Gastroesophageal sphincter (tissue), 4 donors: Measurements from ENCODE around the gene ARGFX. TPM values are rescaled to one million over a fixed set of nuclear protein-coding genes. Genes with fewer than 3 reads are reported as not detected.

Experiments
- ATAC-seq: fragments of 150-250 bp; one replicate; pipeline ENCODE4 v1.9.1; 2016; ENCODE audit warnings: mild to moderate bottlenecking, moderate library complexity
- H3K27ac ChIP-seq, 4 donors: fragments of 200-600 bp; sonication (generic) in 3 of 4; 1 replicate in 3 of 4; 2 replicates in 1 of 4; pipeline ENCODE4 v1.5.1; 2016 to 2019
- H3K27me3 ChIP-seq: fragments of 200-600 bp; sonication (generic); one replicate; pipeline ENCODE4 v1.5.1; 2019
- H3K36me3 ChIP-seq, 2 donors: fragments of 200-600 bp; sonication (generic); one replicate each; pipeline ENCODE4 v1.5.1; 2019; ENCODE audit warnings: control low read depth in 1 of 2
- H3K4me1 ChIP-seq, 3 donors: fragments of 200-600 bp; sonication (generic); 1 replicate in 2 of 3; 2 replicates in 1 of 3; pipeline ENCODE4 v1.5.1; 2016 to 2019; ENCODE audit warnings: control low read depth in 2 of 3
- H3K4me3 ChIP-seq, 2 donors: fragments of 200-600 bp; sonication (generic); one replicate each; pipeline ENCODE4 v1.5.1; 2019; ENCODE audit warnings: mild to moderate bottlenecking in 1 of 2, moderate library complexity in 1 of 2
- H3K9me3 ChIP-seq, 3 donors: fragments of 200-600 bp; sonication (generic); one replicate each; pipeline ENCODE4 v1.5.1; 2017 to 2019; ENCODE audit warnings: control low read depth in 2 of 3
- CTCF ChIP-seq, 4 experiments: fragments of 200-600 bp in 2 of 4; fragments of 450-650 bp in 2 of 4; sonication (generic) in 1 of 4; IDR thresholded peaks; one replicate each; pipeline ENCODE4 v1.5.1; 2017 to 2019; ENCODE audit warnings: antibody characterized with exemption in 4 of 4, mild to moderate bottlenecking in 2 of 4, moderate library complexity in 2 of 4
- EP300 ChIP-seq: sonication (generic); formaldehyde crosslinking; IDR thresholded peaks from one replicate; pipeline ENCODE4 v1.6.1; 2017; ENCODE audit warnings: antibody characterized with exemption, mild to moderate bottlenecking
- POLR2A ChIP-seq, 2 donors: fragments of 450-650 bp; IDR thresholded peaks; one replicate each; pipeline ENCODE4 v1.6.1; 2017; ENCODE audit warnings: antibody characterized with exemption in 2 of 2, mild to moderate bottlenecking in 2 of 2, moderate library complexity in 1 of 2
- POLR2AphosphoS5 ChIP-seq: sonication (generic); formaldehyde crosslinking; IDR thresholded peaks from one replicate; pipeline ENCODE4 v1.6.1; 2017; ENCODE audit warnings: antibody characterized with exemption
- WGBS, 2 donors: methylation state at CpG; one replicate each; pipeline ENCODE4 v1.1.5; 2018; ENCODE audit warnings: low coverage in 1 of 2; 5-methylcytosine and 5-hydroxymethylcytosine counted together
- total RNA-seq, 4 donors: library from RNA; depleted of rRNA; stranded (reverse); fragments of >200 nt; gene quantifications; one replicate each; pipeline ENCODE4 v1.1.0, GENCODE V29; 2016

ARGFX gene
- total RNA-seq, 4 donors from 2014 or later = not detected

DNA sequence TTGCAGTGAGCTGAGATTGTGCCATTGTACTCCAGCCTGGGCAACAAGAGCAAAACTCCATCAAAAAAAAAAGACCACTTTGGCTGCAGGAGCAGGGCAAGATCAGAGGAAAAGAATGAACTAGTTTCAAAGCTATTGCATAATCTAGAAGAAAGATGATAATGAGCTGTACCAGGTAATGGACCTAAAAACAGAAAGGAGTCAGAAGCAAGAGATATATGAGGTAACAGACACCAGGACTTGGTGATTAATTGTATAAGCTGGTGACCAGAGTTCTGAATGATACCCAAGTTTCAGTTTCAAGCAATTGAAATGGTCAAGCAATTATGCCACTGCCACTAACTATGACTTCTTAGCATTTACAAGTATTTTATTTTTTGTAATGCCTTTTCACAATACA is 24.8 kb upstream of the ARGFX start:
- Histone ChIP-seq H3K36me3 (no peaks in the 10 kb centered on the region), H3K27ac (no peak overlapping the region), H3K27me3 (no peaks in the 10 kb centered on the region), H3K9me3 (no peaks in the 10 kb centered on the region), H3K4me3 (no peak overlapping the region), H3K4me1 (peaks cover 0 to 9% (median 5%) of the 10 kb centered on the region in 3 donors)
- TF ChIP-seq EP300 = no peak
- no peak for TF ChIP-seq POLR2AphosphoS5
- no peak for TF ChIP-seq CTCF (IDR thresholded peaks at IDR 0.05)
- no peak for TF ChIP-seq POLR2A (IDR thresholded peaks at IDR 0.05)
- no peak for ATAC-seq

DNA sequence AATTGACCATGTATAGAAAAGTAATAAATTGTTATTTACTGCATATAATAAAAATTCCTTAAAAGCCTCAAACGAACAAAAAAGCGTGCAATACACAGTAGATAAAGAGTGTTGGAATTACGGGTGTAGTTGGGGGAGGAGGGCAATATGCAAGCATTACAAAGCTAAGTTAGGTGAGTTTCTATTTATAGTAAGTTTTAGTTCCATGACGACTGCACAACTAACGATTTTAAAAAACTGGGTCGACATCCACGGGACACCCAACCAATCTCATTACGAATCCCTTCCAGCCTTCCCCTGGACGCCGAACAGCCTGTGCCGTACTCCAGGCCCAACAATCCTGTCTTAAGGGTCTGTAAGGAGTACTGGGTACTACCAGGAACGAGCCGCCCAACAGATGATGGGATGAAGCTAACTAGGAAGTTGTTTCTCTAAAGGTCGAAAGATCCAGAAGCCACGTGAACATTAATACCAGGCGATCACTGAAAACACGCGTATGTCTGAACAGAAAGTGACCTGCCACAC is 22.6 kb upstream of the ARGFX start:
- H3K36me3 ChIP-seq = no peaks in the 10 kb centered on the region
- TF ChIP-seq POLR2AphosphoS5 (no peak), CTCF (IDR thresholded peaks at IDR 0.05) (no peak), POLR2A (IDR thresholded peaks at IDR 0.05) (no peak), EP300 (no peak)
- no peak for ATAC-seq
- 3 to 7% methylated on average over 15 to 18 of the region's 18 CpGs for WGBS, 2 donors
- peaks cover 0 to 9% (median 5%) of the 10 kb centered on the region in 3 donors for H3K4me1 ChIP-seq
- peak overlapping the region in 1 of 4 donors; percentile 82 for H3K27ac ChIP-seq
- peak overlapping the region; percentile 55 to 84 for H3K4me3 ChIP-seq
- no peaks in the 10 kb centered on the region for H3K27me3 ChIP-seq
- H3K9me3 ChIP-seq = no peaks in the 10 kb centered on the region

DNA sequence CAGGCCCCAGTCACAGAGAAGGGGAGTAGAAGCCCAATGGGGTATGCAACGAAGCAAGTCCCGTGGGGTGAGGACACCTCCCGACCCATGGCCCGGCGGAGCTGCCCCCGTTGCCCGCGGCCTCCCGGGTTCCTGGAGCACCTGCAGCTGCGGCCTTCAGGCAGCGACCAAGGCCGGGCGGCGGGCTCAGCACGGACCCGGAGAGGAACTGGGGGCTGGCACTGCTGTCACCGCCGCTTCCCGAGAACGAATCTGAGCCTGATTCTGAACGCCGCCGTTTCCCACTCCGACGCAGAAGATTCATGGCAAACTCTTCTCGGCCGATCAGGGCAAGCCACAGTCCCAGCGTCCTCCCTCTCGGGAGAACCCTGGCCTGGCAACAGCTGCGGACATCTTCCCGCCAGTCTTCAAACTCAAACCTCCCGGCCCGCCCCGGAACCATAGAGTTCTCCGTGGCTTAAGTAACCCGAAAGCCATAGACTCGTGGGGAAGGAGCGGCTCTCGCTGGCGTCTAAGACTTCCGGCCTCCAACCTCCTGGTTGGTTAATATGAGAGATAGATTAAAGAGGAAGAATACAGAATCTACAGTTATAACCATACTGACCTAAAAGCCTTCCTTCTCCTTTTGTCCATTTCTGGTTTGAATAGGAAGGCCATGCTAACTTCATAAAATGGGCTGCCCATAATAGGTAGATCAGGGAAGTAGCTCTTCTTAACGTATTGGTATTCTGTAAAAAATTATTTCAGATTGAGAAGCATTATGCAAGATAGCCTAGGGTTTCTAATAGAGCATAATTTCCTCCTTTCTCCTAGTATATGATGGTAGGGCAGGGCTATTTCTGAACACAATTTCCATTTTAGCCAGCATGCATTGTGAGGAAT is 21.9 kb upstream of the ARGFX start, which contains the start of gene POLQ:
TSS of gene POLQ (minus strand) at position 415 of the 882 bp plus-strand sequence. CDS start at position 304, 111 bp downstream.
- Histone ChIP-seq H3K9me3 (no peaks in the 10 kb centered on the region), H3K27me3 (no peaks in the 10 kb centered on the region), H3K4me3 (peak within 1 kb of the TSS; percentile 55 to 84), H3K4me1 (peaks cover 0 to 9% (median 5%) of the 10 kb centered on the region in 3 donors), H3K27ac (peak within 1 kb of the TSS; percentile 75 to 82 (median 78)), H3K36me3 (no peaks in the 10 kb centered on the region)
- 0 to 1% methylated on average over 8 to 9 of the region's 42 CpGs for WGBS, 2 donors
- TF ChIP-seq EP300 (no peak), POLR2A (IDR thresholded peaks at IDR 0.05) (no peak), POLR2AphosphoS5 (no peak), CTCF (IDR thresholded peaks at IDR 0.05) (no peak)
- ATAC-seq = peak; percentile 97

GRCh38 chr3:121552379-121552778 is 15.4 kb upstream of the ARGFX start:
- ATAC-seq = no peak
- Histone ChIP-seq H3K36me3 (no peaks in the 10 kb centered on the region), H3K27me3 (no peaks in the 10 kb centered on the region), H3K9me3 (no peaks in the 10 kb centered on the region), H3K4me1 (no peaks in the 10 kb centered on the region), H3K27ac (no peak overlapping the region), H3K4me3 (no peak overlapping the region)
- TF ChIP-seq CTCF (IDR thresholded peaks at IDR 0.05) (no peak), POLR2A (IDR thresholded peaks at IDR 0.05) (no peak), POLR2AphosphoS5 (no peak), EP300 (no peak)
- WGBS, 2 donors = 12 to 23% methylated on average over 4 of the region's 4 CpGs

GRCh38 chr3:121552797-121553196 is 15.0 kb upstream of the ARGFX start:
- ATAC-seq = no peak
- H3K4me3 ChIP-seq = no peak overlapping the region
- H3K4me1 ChIP-seq = no peaks in the 10 kb centered on the region
- no peak overlapping the region for H3K27ac ChIP-seq
- H3K27me3 ChIP-seq = no peaks in the 10 kb centered on the region
- 80 to 81% methylated on average over 3 of the region's 3 CpGs for WGBS, 2 donors
- no peaks in the 10 kb centered on the region for H3K36me3 ChIP-seq
- TF ChIP-seq CTCF (IDR thresholded peaks at IDR 0.05) = no peak
- TF ChIP-seq EP300 = no peak
- no peak for TF ChIP-seq POLR2AphosphoS5
- TF ChIP-seq POLR2A (IDR thresholded peaks at IDR 0.05) = no peak
- H3K9me3 ChIP-seq = no peaks in the 10 kb centered on the region
